ENCODE data around the gene DEDD.

DEDD gene

DNA sequence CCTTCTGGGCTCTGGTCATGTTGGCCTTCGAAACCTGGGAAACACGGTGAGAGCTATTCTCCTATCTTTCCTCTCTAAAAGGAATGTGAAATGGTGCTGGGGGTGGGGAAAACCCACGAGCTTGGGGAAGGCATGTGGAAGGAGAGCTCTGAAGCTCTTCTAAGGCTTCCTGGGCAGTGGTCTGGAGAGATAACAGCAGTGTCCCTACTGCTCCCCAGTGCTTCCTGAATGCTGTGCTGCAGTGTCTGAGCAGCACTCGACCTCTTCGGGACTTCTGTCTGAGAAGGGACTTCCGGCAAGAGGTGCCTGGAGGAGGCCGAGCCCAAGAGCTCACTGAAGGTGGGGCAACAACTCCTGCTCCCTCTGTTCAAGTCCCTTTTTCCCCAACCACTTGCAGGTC, 29.6 kb upstream of the DEDD start:
- no peak for DNase-seq

DNA sequence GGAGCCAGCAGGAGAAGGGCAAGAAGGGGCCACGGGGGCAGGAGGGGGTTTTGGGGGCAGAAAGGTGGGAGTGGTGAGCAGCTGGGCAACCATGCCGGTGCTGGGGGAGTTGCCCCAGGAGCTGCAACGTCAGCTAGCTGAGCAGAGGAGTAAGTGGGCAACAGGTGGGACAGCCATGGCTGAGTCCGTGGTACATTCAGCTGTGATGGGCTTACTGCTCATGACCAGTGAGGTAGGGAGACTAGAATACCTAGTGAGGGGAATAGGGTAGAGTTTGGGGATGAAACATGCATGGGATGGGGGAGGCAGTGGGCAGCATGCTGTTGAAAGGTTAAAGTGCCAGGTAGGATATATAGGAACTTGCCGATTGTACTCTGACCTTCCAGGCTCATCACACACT, 29.2 kb upstream of the DEDD start:
- DNase-seq: no peak

DNA sequence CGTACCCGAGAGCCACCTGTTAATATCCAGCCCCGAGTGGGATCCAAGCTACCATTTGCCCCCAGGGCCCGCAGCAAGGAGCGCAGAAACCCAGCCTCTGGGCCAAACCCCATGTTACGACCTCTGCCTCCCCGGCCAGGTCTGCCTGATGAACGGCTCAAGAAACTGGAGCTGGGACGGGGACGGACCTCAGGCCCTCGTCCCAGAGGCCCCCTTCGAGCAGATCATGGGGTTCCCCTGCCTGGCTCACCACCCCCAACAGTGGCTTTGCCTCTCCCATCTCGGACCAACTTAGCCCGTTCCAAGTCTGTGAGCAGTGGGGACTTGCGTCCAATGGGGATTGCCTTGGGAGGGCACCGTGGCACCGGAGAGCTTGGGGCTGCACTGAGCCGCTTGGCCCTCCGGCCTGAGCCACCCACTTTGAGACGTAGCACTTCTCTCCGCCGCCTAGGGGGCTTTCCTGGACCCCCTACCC, 28.2 kb upstream of the DEDD start:
- DNase-seq: no peak

DNA sequence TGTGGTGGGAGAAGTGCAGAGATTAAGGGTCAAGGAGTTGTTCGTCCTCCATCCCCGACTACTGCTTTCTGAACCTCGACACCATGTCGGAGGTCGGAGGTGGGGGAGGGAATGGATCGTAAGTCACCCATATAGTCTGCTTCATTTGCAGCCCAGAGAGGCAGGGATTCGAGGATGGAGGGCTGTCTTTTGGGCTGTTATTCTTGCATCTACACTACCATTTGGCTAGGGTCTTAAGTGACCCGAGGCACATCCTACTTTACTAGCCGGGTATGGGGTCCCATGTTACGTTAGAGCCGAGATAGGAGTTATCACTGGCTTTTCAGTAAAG, 27.4 kb upstream of the DEDD start:
- no peak for DNase-seq

- peak; percentile 89 for DNase-seq
Observed at GRCh38 chr1:161159087-161159912, 26.8 kb upstream of the DEDD start, which contains the start of gene USP21. TSS of gene USP21 (plus strand) at chr1:161159500. CDS start at chr1:161160641, 1,141 bp downstream.

DNA sequence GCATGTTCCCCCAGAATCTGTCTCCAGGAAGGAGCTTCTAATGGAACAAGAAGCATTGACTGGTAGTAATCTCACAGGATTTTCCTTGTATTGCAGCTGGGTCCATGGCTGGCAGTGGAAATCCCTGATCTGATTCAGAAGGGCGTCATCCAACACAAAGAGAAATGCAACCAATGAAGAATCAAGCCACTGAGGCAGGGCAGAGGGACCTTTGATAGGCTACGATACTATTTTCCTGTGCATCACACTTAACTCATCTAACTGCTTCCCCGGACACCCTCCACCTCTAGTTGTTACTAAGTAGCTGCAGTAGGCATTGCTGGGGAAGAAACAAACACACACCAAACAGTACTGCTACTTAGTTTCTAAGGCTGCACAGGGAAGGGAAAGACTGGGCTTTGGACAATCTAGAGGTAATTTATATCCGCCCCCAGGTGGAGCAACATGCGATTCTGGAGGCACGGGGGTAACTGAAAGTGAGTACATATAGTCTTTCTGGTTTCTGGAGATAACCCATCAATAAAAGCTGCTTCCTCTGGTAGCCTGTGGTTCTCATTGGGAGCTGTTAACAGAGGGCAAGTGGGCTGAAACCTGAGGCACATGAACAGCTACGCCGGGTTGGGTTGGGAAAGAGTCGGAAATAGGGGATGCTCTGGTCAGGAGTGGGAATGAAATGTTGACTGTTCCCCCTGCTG, 26.0 kb upstream of the DEDD start:
- DNase-seq: no peak

DNA sequence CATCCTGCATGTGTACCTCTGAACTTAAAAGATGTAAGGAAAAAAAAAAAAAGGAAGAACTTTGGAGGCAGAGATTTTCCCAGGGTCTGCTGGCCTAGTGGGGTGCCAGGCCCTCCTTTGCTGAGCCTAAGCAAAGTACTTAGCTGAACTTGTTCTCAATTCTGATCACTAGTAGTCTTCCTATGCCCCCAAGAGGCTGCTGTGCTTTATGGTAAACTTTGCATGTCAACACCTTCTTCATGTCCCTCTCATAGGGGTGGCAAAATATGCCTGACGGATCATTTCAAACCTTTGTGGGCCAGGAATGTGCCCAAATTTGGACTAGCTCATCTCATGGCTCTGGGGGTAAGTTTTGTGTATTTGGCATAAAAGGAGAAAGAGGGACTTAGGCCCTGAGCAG, 25.4 kb upstream of the DEDD start:
- no peak for DNase-seq

DNA sequence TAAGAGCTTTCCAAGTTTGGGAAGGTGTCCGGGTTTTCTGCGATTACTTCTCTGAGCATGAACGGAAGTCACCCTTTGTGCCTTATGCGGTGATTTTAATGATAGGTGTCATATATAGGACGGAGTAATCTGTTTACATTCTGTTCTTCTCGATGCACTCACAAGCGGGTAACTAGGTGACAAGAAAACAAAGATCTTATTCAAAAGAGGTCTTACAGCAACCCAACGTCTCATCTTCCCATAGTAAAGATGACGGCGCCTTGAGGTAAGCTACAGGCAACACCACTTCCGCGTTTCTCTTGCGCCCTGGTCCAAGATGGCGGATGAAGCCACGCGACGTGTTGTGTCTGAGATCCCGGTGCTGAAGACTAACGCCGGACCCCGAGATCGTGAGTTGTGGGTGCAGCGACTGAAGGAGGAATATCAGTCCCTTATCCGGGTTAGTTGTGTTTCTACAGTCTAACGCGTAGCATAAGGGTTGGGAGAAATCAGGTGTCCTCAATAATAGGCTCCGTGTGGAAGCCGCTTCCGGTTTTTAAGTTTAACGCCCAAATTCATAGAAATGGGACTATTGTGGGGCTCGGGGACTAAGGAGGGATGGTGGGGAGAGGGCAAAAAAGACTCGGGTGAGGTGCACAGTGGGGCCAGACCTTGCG, 21.3 kb upstream of the DEDD start, which contains the start of gene UFC1:
UFC1 (plus strand) TSS at position 297 of the 656 bp plus-strand sequence; CDS start at position 317, 20 bp downstream.
- peak; percentile 65 to 66 for DNase-seq

GRCh38 chr1:161153176-161153575, 20.7 kb upstream of the DEDD start:
- no peak for DNase-seq

GRCh38 chr1:161145832-161146231, 13.4 kb upstream of the DEDD start:
- DNase-seq: no peak

- DNase-seq: no peak
Observed at GRCh38 chr1:161140755-161141400, 8.4 kb upstream of the DEDD start.

DNA sequence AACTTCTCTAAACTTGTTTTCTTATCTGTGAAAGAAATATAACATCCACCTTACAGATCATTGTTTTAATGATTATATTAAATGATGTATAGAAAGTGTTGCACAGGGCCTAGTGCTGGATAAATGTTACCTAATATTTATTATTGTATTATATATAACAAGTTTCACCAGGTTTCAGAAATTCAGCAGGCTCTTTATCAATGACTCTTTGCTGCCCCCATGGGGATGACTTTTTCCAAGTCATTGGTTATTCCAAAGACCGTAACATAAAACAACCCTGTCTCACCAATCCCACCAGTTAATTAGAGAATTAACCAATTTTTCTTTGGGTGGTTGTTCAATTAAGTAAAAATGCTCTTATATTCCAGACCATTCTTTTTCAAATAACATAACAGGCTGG, 7.3 kb upstream of the DEDD start:
- DNase-seq: peak in 1 of 2 donors; percentile 25

- no peak for DNase-seq
Observed at GRCh38 chr1:161138431-161138830, 6.0 kb upstream of the DEDD start.

DNA sequence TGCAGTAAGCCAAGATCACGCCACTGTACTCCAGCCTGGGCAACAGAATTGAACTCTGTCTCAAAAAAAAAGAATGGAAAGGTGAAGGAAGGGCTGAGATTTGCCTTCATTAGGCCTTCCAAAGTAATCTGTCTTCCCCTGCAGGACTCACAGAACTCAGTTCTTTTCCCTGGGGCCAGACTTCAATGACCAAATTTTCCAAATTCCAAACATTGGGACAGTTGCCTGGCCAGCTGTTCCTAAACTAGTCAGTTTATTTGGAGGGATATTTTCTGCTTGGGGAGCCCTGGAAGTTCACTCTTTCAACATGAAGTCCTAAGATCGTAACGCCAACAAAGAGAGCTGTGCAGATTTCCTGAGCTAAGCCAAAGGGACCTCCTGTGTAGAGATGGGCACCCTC, 5.4 kb upstream of the DEDD start:
- DNase-seq: no peak

GRCh38 chr1:161133220-161133740, 813 bp upstream of the DEDD start:
- no peak for DNase-seq

- no peak for DNase-seq
Observed at GRCh38 chr1:161131523-161132409, 701 bp downstream of the DEDD start.

- no peak for DNase-seq
Observed at GRCh38 chr1:161130266-161130665, 2.2 kb downstream of the DEDD start.

- DNase-seq: no peak
Observed at GRCh38 chr1:161128591-161129420, 3.7 kb downstream of the DEDD start.

GRCh38 chr1:161127649-161128048, 4.8 kb downstream of the DEDD start:
- no peak for DNase-seq

GRCh38 chr1:161122967-161123366, 9.5 kb downstream of the DEDD start:
- DNase-seq: no peak

DNA sequence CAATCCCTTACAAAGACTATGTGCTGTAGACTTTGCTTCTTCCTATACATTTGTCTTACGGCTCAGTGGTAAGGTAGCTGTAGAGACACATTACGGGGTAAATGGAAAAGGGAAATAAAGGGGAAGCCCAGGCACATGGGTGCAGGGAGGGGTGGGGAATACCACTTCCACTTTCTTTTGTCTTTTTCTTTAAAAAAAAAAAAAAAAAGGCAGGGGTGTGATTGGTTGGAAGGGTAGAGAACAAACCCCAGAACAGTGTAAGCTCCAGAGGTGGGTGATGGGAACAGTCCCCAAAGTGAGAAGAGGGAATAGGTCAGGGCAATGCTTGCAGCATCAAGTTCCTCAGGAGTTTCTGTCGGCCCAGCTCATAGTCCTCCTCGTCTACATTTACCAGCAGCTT, 10.6 kb downstream of the DEDD start:
- no peak for DNase-seq

Measured in stimulated activated CD4-positive, alpha-beta T cell treated with anti-CD3 and anti-CD28 coated beads, Interleukin-2, amount 100 ng/mL, for 48 hours (primary cell).